Measurements from ENCODE around the gene SASH1.

DNA sequence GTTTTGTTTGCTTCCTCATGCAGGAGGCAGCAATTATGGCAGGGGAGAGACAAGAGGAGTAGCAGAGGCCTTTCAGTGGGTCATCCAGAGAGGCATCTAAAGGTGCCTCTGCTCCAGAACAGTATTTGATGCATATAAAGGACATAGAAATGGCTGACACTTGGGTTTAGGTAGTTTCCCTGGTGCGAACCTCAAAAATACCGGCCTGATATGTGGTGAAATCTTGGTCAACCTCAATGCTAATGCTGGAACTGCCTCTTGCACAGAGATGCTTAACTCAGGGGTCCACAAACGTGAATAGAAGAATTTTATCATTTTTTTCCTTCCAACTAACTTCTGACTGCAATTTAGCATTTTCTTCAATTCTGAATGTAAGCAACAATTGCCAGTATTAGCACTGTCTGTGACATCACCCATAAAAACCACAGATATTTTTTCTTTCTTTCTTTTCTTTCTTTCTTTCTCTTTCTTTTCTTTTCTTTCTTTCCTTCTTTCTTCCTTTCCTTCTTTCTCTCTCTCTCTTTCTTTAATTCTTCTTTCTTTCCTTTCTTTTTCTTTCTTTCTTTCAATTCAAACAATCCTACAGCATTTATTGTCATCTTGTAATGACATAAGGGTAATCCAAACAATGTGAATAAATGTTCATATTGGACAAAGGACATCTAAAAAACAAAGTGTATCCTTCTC is 224.2 kb downstream of the SASH1 start:
- TF ChIP-seq EZH2 (optimal IDR thresholded peaks at IDR 0.05; ENCODE audit: low read depth, low read length) (no peak), EZH2phosphoT487 (IDR thresholded peaks at IDR 0.05; ENCODE audit: low read length) (no peak)
